Measurements from ENCODE around the gene TMEM9B.
"Not testable (repeated sequence)": the region's sequence is repeated elsewhere in the genome, so short reads cannot be mapped to it uniquely, and the experiment has no call there.

TMEM9B gene

DNA sequence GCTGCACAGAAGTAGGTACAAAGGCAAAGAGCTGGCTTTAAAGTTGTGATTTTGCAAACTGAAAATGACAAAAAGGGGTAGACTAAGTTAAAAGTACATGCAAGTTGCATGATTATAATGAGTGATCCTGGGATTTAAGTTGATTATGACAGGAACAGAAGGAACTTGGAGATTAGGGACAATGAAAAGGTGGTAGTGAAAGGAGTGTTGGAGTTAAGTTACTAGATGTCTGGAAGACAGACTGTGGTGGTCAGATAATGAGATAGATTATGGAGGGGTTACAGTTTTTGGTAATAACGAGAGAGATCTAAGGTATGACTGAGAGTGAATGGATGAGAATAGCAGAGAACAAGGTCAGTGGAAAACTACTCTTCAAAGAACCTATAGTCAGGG lies 7.7 kb upstream of the TMEM9B start:
- DNase-seq = no peak

DNA sequence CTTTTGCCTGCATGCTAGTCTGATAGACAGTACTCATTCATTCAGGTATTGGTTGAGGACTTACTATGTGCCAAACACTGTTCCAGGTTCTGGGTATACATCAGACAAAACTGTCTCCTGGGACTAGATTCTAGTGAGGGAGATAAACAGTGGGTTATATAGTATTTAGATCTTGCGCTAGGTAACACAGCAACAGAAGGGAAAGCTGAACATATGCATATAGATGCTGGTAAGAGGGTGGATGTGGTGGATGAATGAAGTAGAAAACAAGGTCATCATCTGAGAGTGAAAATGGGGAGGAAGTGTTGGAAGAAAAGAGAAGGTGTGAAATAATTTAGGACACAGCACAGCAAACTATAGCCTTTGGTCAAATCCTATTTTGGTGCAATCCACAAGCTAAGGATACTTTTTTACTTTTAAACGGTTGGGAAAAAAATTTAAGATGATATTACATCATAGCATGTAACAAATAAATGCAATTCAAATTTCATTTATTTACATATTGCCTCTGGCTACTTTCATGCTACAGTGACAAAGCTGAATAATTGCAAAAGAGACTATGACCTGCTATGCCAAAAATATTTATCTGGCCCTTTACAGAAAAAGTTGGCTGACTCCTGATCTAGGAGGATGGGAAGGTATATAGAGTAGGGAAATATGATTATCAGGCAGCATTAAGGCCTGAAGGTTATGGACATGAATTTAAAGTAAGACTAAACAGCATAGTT lies 7.1 kb upstream of the TMEM9B start:
- DNase-seq = no peak

DNA sequence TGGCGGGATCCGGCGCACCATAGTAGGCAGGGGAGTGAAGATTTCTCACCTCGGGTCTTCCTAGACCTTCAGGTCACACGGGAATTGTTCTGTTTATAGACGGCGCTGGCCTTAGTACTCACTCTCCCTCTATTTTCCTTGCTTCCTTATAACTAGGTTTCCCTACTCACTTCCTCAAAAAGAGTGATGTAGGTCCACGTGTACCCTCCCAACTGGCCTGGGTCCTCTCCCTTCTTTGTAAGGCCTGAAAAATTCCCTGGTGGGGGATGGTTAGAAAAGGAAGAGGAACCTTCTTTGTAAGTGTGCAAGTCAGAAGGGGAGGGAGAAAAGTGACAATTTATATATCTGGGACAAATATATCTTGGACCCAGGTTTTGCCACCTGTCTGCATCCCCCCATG lies 2.9 kb upstream of the TMEM9B start:
- DNase-seq = no peak

GRCh38 chr11:8963569-8964323 lies 496 bp downstream of the TMEM9B start:
- DNase-seq = peak; percentile 84

GRCh38 chr11:8962841-8963240 lies 1.4 kb downstream of the TMEM9B start:
- DNase-seq = no peak

- DNase-seq = no peak
Observed at GRCh38 chr11:8961401-8961800, 2.8 kb downstream of the TMEM9B start.

- peak; percentile 77 for DNase-seq
Observed at GRCh38 chr11:8959546-8960166, 4.6 kb downstream of the TMEM9B start.

GRCh38 chr11:8956860-8957259 lies 7.4 kb downstream of the TMEM9B start:
- peak; percentile 64 for DNase-seq

DNA sequence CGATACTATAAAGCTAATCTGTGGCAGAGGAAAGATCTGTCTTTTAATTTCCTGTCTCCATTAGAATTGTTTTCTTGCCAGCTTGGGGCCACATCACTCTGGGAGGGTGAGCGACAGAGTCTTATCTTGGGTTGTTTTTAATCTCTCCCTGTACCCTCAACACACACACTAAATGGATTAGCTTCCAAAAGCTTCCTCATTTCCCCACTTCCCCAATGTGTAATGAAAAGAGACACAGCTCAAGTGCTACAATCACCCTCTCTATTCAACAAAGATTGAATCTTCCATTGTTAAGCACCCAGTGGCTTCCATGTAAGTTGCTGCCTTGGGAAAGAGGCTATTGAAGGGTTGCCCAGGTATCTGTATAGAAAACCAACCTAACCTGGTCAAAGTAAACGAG lies 15.4 kb downstream of the TMEM9B start:
- no peak for DNase-seq

DNA sequence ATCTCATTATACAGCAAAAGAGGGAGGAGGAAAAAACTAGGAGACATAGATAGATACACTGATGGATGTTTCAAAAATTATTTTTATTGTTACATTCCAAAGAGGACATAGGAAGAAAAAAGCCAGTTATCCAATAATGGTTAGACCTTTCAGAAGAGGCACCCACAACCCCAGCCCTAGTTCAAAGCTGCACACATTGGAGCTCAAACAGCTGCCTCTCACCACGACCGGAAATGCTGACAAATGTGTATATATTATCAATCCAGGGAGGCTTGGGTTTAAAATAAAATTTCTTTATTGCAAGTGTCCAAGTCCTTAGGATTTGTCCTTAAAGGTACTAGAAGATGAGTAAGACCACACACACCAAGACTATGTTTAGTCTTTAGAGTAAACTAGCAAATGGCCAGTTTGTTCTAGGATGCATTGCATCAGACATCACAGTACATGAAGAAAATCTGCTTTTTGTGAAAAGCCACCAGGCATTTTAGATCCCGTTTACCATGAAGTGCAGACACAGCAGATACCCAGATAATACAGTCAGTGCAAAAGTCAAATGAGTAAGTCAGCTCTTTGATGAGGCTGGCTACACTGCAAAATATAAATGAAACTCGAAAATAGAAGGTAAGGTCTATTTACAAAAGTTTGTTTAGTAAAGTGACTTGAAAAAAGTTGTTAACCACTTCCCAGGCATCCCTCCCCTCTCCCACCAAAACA lies 16.9 kb downstream of the TMEM9B start:
- no peak for DNase-seq

GRCh38 chr11:8942518-8943066 lies 21.6 kb downstream of the TMEM9B start, which contains the start of gene ASCL3:
TSS of gene ASCL3 (minus strand) at chr11:8943016. CDS start at chr11:8938161, 4,855 bp downstream.
- no peak for DNase-seq

DNA sequence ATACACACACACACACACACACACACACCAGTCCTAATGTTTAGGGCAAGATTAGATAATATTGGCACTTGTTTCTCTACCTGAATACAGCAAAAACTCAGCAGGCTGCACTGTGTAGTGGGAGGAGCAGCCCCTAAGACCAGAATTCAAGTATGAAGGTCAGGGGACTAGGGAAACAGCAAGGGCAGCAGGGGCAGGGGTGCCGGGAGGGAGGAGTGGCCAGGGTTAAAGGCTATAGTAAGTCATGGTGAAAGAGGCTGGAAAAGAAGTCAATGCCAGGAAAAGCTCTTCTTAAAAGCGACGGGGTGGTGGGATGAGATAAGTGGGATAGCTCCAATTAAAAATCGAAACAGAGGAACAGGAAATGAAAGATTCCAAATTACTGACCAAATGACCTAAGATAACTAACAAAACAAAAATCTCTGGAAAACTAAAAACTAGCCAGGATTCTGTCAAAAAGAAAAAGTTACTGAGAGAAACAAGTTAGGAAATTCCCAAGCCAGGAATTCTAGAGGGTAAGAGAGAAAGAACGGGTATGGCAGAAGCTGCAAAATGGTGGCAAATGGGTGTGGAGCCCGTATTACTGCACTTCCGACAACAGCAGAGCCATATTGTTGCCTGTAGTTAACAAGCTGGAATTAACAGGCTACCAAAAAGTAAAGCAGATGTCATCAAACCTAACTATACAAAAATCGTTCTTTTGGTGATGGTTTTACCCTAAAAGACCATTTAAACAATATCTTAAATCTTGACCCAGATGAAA lies 22.7 kb downstream of the TMEM9B start:
- no peak for DNase-seq

DNA sequence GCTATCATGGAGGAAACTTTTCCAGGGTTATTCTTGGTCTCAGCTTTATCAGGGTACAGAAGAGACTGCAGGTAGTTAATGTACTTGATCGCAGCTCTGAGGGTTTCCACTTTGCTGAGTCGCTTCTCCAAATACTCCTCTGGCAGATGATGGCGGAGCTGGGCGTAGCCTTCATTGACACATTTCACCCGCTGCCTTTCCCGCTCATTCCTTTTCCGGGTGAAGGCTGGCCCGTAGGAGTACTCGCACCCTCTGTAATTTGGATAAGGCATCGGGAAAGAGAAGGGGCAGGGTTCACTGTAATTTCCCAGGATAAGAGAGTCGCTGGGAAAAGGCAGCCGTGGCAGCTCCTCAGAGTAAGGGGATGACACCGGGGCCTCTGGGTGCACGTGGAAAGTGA lies 26.6 kb downstream of the TMEM9B start:
- DNase-seq = no peak

DNA sequence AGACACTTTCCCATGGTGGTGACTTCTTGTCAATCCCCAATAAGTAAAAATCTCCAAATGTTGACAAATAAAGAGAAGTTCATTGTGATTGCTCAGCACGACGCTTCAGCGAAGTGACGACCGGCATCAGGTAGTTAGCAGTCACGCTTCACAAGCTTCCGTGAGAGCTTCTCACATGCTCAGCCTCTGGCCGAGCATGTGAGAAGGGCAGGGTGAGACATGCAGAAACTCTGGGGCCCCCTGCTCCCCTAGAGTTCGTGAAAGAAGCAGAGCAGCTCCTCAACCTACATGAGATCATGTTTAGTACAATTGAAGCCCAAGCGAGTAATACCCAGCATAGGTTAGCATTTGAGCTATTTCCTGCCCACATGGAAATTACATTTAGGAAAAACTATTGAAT lies 27.1 kb downstream of the TMEM9B start:
- no peak for DNase-seq

DNA sequence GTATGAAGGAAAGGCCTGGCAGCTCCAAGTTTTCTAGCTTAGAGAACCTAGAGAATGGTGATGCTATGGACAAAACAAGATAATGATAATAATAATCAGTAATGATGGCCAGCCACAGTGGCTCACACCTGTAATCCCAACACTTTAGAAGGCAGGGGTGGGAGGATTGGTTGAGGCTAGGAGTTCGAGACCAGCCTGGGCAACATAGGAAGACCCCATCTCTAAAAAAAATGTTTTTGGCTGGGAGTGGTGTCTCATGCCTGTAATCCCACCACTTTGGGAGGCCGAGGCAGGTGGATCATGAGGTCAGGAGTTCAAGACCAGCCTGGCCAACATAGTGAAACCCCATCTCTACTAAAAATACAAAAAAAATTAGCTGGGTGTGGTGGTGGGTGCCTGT lies 28.5 kb downstream of the TMEM9B start:
- DNase-seq = not testable (repeated sequence)

- no peak for DNase-seq
Observed at GRCh38 chr11:8934742-8935488, 29.3 kb downstream of the TMEM9B start.

DNA sequence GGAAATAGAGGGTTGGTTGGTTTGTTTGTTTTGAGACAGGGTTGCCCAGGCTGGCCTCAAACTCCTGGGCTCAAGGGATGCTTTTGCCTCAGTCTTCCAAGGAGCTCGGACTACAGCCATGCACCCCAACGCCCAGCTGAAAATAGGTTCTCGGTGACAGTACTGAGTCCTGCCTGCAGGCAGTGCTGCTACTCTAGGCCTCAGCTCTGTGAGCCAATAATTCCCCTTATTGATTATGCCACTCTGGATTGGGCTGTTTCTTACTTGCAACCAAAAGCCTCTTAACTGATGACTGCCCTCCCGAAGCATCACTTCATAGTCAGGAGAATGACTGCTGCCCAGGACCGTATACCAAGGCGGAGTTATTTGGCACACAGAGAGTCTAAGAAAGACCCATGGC lies 30.3 kb downstream of the TMEM9B start:
- no peak for DNase-seq

GRCh38 chr11:8932564-8933180 lies 31.6 kb downstream of the TMEM9B start, which contains the start of gene C11orf16:
TSS of gene C11orf16 (minus strand) at chr11:8932947. CDS start at chr11:8932308, 639 bp downstream.
- DNase-seq = no peak

- no peak for DNase-seq
Observed at GRCh38 chr11:8930456-8931175, 33.6 kb downstream of the TMEM9B start.

DNA sequence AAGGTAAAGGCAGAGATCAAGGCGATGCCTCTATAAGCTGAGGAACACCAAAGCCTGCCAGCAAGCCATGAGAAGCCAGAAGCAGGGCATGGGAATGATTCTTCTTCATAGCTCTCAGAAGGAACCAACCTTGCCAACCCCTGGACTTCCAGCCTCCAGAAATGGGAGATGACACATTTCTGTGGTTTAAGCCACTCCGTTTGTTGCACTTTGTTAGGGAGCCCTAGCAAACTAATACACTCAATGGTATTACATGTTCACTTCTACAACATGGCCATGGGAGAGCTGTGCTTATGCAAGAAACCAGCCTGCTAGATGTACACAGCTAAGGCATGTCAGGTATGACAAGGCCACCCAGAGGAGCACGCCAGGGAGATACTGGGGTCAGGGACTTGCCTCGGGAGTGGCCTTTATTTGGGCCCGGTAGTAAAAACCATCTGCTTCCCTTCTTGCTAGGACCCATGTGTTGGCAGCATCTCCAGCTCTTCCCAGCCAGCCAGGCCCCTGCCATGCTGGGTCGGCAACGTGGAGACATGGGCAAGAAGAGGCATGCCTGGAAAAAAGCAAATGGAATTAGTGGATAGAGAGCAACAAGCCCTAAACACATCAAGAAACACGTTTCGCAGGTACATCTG lies 35.1 kb downstream of the TMEM9B start:
- DNase-seq = no peak

Data from activated CD4-positive, alpha-beta T cell treated with anti-CD3 and anti-CD28 coated beads, Interleukin-2, Interleukin-6, amounts not matched to agents 100 ng/mL and 50 ng/mL, durations not matched to agents 16 hours and 8 hours (primary cell).